Vagina (tissue), 2 donors: Measurements from ENCODE around the gene CIROP. TPM values are rescaled to one million over a fixed set of nuclear protein-coding genes. Genes with fewer than 3 reads are reported as not detected.

Experiments used
- DNase-seq, 2 donors: peaks; one replicate each; pipeline ENCODE4 v3.0.0-alpha.2; 2017; ENCODE audit errors: extremely low spot score in 2 of 2
- H3K27ac ChIP-seq: fragments of 200-600 bp; sonication (generic); one replicate; pipeline ENCODE4 v1.5.1; 2019
- H3K27me3 ChIP-seq: fragments of 200-600 bp; sonication (generic); one replicate; pipeline ENCODE4 v1.5.1; 2019
- H3K36me3 ChIP-seq, 2 donors: fragments of 200-600 bp; sonication (generic); one replicate each; pipeline ENCODE4 v1.5.1; 2017 to 2019
- H3K4me1 ChIP-seq: fragments of 200-600 bp; sonication (generic); one replicate; pipeline ENCODE4 v1.5.1; 2019
- H3K4me3 ChIP-seq, 2 donors: fragments of 200-600 bp; sonication (generic); 1 replicate in 1 of 2; 2 replicates in 1 of 2; pipeline ENCODE4 v1.5.1; 2016 to 2019
- H3K9me3 ChIP-seq: fragments of 200-600 bp; sonication (generic); one replicate; pipeline ENCODE4 v1.5.1; 2019
- CTCF ChIP-seq, 3 experiments: fragments of 450-650 bp in 2 of 3; fragments of 200-600 bp in 1 of 3; sonication (generic) in 1 of 3; IDR thresholded peaks; one replicate each; pipeline ENCODE4 v1.5.1; 2017 to 2019; ENCODE audit warnings: antibody characterized with exemption in 3 of 3, mild to moderate bottlenecking in 2 of 3, moderate library complexity in 2 of 3
- POLR2A ChIP-seq, 2 donors: fragments of 450-650 bp; IDR thresholded peaks; one replicate each; pipeline ENCODE4 v1.6.1; 2017; ENCODE audit warnings: antibody characterized with exemption in 2 of 2, mild to moderate bottlenecking in 2 of 2, moderate library complexity in 2 of 2
- POLR2AphosphoS5 ChIP-seq, 2 donors: sonication (generic); formaldehyde crosslinking; IDR thresholded peaks; one replicate each; pipeline ENCODE4 v1.9.0; 2017; ENCODE audit warnings: antibody characterized with exemption in 2 of 2, mild to moderate bottlenecking in 2 of 2, low read depth in 1 of 2; ENCODE audit not compliant: insufficient read depth in 1 of 2
- intact Hi-C: fragments of 100-400 bp; cut with DNase I; formaldehyde crosslinking; loops from one replicate; pipeline ENCODE4 v1.15.1; 2023
- total RNA-seq: library from RNA; depleted of rRNA; stranded (reverse); fragments of >200 nt; gene quantifications from one replicate; pipeline ENCODE4 v1.2.3, GENCODE V29; 2016

CIROP gene
- total RNA-seq, 1 donor from 2014 or later: not detected

- peaks cover 86% of the 10 kb centered on the region for H3K4me1 ChIP-seq
- TF ChIP-seq POLR2A (IDR thresholded peaks at IDR 0.05) (no peak), POLR2AphosphoS5 (IDR thresholded peaks at IDR 0.05; ENCODE audit: insufficient read depth in 1 of 2, low read depth in 1 of 2) (no peak), CTCF (IDR thresholded peaks at IDR 0.05) (no peak)
- no peak overlapping the region for H3K4me3 ChIP-seq
- intact Hi-C loops: no loop called here
- peak overlapping the region; percentile 93 for H3K27ac ChIP-seq
- no peaks in the 10 kb centered on the region for H3K27me3 ChIP-seq
- H3K36me3 ChIP-seq: no peaks in the 10 kb centered on the region
- no peaks in the 10 kb centered on the region for H3K9me3 ChIP-seq
- DNase-seq: no peak
These were observed 43.9 kb upstream of the CIROP start for GRCh38 chr14:23148591-23149249.

- H3K4me3 ChIP-seq: no peak overlapping the region
- peaks cover 83% of the 10 kb centered on the region for H3K4me1 ChIP-seq
- no peaks in the 10 kb centered on the region for H3K27me3 ChIP-seq
- no peaks in the 10 kb centered on the region for H3K9me3 ChIP-seq
- TF ChIP-seq POLR2A (IDR thresholded peaks at IDR 0.05): no peak
- no peak for TF ChIP-seq POLR2AphosphoS5 (IDR thresholded peaks at IDR 0.05; ENCODE audit: insufficient read depth in 1 of 2, low read depth in 1 of 2)
- TF ChIP-seq CTCF (IDR thresholded peaks at IDR 0.05): no peak
- DNase-seq: no peak
- peak overlapping the region; percentile 87 for H3K27ac ChIP-seq
- intact Hi-C loops: no loop called here
- H3K36me3 ChIP-seq: no peaks in the 10 kb centered on the region
These were observed 42.9 kb upstream of the CIROP start for GRCh38 chr14:23147676-23148075.

GRCh38 chr14:23146980-23147379, 42.2 kb upstream of the CIROP start:
- intact Hi-C loops: no loop called here
- H3K4me1 ChIP-seq: peaks cover 83% of the 10 kb centered on the region

GRCh38 chr14:23146351-23146910, 41.6 kb upstream of the CIROP start:
- Histone ChIP-seq H3K9me3 (no peaks in the 10 kb centered on the region), H3K4me3 (no peak overlapping the region), H3K4me1 (peaks cover 79% of the 10 kb centered on the region), H3K27ac (peak overlapping the region; percentile 87), H3K36me3 (no peaks in the 10 kb centered on the region), H3K27me3 (no peaks in the 10 kb centered on the region)
- DNase-seq: no peak
- intact Hi-C loops: no loop called here
- no peak for TF ChIP-seq POLR2AphosphoS5 (IDR thresholded peaks at IDR 0.05; ENCODE audit: insufficient read depth in 1 of 2, low read depth in 1 of 2)
- no peak for TF ChIP-seq CTCF (IDR thresholded peaks at IDR 0.05)
- no peak for TF ChIP-seq POLR2A (IDR thresholded peaks at IDR 0.05)

More at GRCh38 chr14:23146980-23147379, 42.2 kb upstream of the CIROP start:
- Histone ChIP-seq H3K27ac (peak overlapping the region; percentile 87), H3K27me3 (no peaks in the 10 kb centered on the region), H3K36me3 (no peaks in the 10 kb centered on the region), H3K9me3 (no peaks in the 10 kb centered on the region), H3K4me3 (no peak overlapping the region)
- TF ChIP-seq POLR2AphosphoS5 (IDR thresholded peaks at IDR 0.05; ENCODE audit: insufficient read depth in 1 of 2, low read depth in 1 of 2) (no peak), POLR2A (IDR thresholded peaks at IDR 0.05) (no peak), CTCF (IDR thresholded peaks at IDR 0.05) (no peak)
- no peak for DNase-seq

GRCh38 chr14:23145794-23146350, 41.1 kb upstream of the CIROP start:
- Histone ChIP-seq H3K27ac (peak overlapping the region; percentile 87), H3K36me3 (peaks cover 0 to under 1% of the 10 kb centered on the region in 2 donors), H3K4me3 (no peak overlapping the region), H3K4me1 (peaks cover 73% of the 10 kb centered on the region), H3K27me3 (no peaks in the 10 kb centered on the region), H3K9me3 (no peaks in the 10 kb centered on the region)
- DNase-seq: no peak
- TF ChIP-seq POLR2A (IDR thresholded peaks at IDR 0.05) (no peak), POLR2AphosphoS5 (IDR thresholded peaks at IDR 0.05; ENCODE audit: insufficient read depth in 1 of 2, low read depth in 1 of 2) (peak; percentile 31 to 83)
- intact Hi-C loops: no loop called here
